Measurements from ENCODE around the gene CNOT1. TPM values are rescaled to one million over a fixed set of nuclear protein-coding genes. Genes with fewer than 3 reads are reported as not detected.
A peak's percentile ranks its signal among the peaks of the same experiment; 100 is the strongest.

CNOT1 gene
- total RNA-seq, 1 experiment from 2014 or later, result 328 TPM

- no peak overlapping the region for H2BK15ac ChIP-seq (ENCODE audit: low read depth, low read length)
- no peak overlapping the region for H2BK120ac ChIP-seq (ENCODE audit: low read depth, low read length, poor library complexity, severe bottlenecking)
- H4K20me1 ChIP-seq (ENCODE audit: control insufficient read depth, insufficient read depth, insufficient read length), result no peaks in the 10 kb centered on the region
Observed at GRCh38 chr16:58511933-58512815, 117.5 kb downstream of the CNOT1 start.

More at GRCh38 chr16:58511933-58512815, 117.5 kb downstream of the CNOT1 start:
- Histone ChIP-seq H3K27me3 (ENCODE audit: insufficient read depth, low read length) (no peaks in the 10 kb centered on the region), H3K79me2 (ENCODE audit: insufficient read depth, low read length) (no peaks in the 10 kb centered on the region), H3K56ac (ENCODE audit: insufficient read length, low read depth, low read length) (no peak overlapping the region), H2AFZ (ENCODE audit: low read length) (no peak overlapping the region), H4K5ac (ENCODE audit: insufficient read length, low read depth, low read length) (no peak overlapping the region), H2BK20ac (ENCODE audit: low read depth, low read length, poor library complexity, severe bottlenecking) (no peak overlapping the region), H3T11ph (ENCODE audit: low read length) (no peak overlapping the region), H3K27ac (ENCODE audit: insufficient read length, low read depth, low read length) (no peak overlapping the region), H4K8ac (replicated peaks; ENCODE audit: insufficient read length, low read depth, low read length) (no peak overlapping the region), H2AK5ac (ENCODE audit: insufficient read length, low read length) (no peak overlapping the region), H3K23me2 (ENCODE audit: insufficient read length, low read depth, low read length, poor library complexity, severe bottlenecking) (no peaks in the 10 kb centered on the region), H3K79me1 (ENCODE audit: insufficient read depth, low read depth, low read length, poor library complexity, severe bottlenecking) (no peaks in the 10 kb centered on the region), H2BK12ac (ENCODE audit: insufficient read length, low read depth, low read length) (no peak overlapping the region), H3K9me3 (ENCODE audit: control insufficient read depth, low read depth, low read length) (no peaks in the 10 kb centered on the region), H4K91ac (ENCODE audit: insufficient read length, low read depth, low read length) (no peak overlapping the region), H3K4ac (ENCODE audit: low read depth, low read length) (no peak overlapping the region), H3K9ac (ENCODE audit: extremely low read depth, insufficient read length, low read length) (no peak overlapping the region), H2BK5ac (ENCODE audit: insufficient read length, low read length) (no peak overlapping the region), H3K14ac (ENCODE audit: insufficient read depth, low read length) (no peak overlapping the region), H3K4me1 (ENCODE audit: insufficient read depth, low read length) (0 out of 2 replicates have a peak, but pooled peaks cover 3% of the 10 kb centered on the region), H3K23ac (ENCODE audit: insufficient read length, low read depth, low read length) (no peak overlapping the region), H3K4me2 (ENCODE audit: insufficient read depth, insufficient read length, low read length) (no peak overlapping the region), H3K18ac (ENCODE audit: insufficient read length, low read depth, low read length) (no peak overlapping the region)
- no CpG with 5 or more reads among the region's 17 CpGs for WGBS (ENCODE audit: extremely low coverage, insufficient read length, low lambda C conversion rate)
- Mint-ChIP-seq H3K9me3 (no peaks in the 10 kb centered on the region; a peak in 2 of 5 replicates), H3K4me3 (peak overlapping the region in 1 of 2 experiments; percentile 51; a peak in 3 of 5 replicates), H3K36me3 (ENCODE audit: insufficient read depth in 1 of 3, low read depth in 3 of 3) (peaks cover 10 to 43% (median 15%) of the 10 kb centered on the region in 3 experiments), H3K27me3 (ENCODE audit: low read depth) (no peaks in the 10 kb centered on the region; the same call in 1 of the 2 replicates), H3K4me1 (peaks cover 16 to 25% of the 10 kb centered on the region in 2 experiments), H3K27ac (peak overlapping the region; percentile 44 to 85 (median 77); a peak in 4 of 7 replicates)
- DNase-seq, result peak; percentile 91
- peak; percentile 90 for TF ChIP-seq CTCF (conservative IDR thresholded peaks at IDR 0.05)

All from H9 (cell line).